ENCODE data around the gene GALNT18.

GALNT18 gene

DNA sequence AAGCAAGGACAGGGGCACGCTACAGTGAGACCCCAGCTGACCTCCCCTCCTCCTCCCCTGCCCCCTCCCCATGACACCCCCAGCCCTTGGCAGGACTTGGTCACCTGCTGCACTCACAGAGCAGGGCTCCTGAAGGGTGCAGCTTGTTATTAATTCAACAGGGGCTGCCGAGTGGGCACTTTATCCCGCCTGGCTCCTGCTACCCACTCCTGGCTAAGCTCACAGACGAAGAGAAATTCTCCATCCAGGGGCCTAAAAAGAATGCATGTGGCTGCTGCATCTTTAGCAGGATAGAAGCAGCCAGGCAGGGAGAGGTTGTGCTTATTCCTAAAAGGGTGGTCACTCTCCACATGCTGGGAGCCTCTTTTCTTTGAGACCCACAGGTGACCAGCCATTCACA is 40.3 kb downstream of the GALNT18 start:
- Histone ChIP-seq H3K9me3 (ENCODE audit: control insufficient read depth in 2 of 2, low read length in 2 of 2) (no peaks in the 10 kb centered on the region), H3K36me3 (ENCODE audit: control insufficient read depth in 2 of 2, insufficient read depth in 2 of 2, low read length in 2 of 2) (no peaks in the 10 kb centered on the region), H3K4me3 (ENCODE audit: low read length in 2 of 2) (no peak overlapping the region), H3K27ac (ENCODE audit: low read depth in 2 of 2, low read length in 2 of 2) (no peak overlapping the region), H3K9ac (ENCODE audit: low read depth in 1 of 2, low read length in 2 of 2) (no peak overlapping the region), H3K27me3 (ENCODE audit: control insufficient read depth in 2 of 2, insufficient read depth in 2 of 2, low read length in 2 of 2) (no peaks in the 10 kb centered on the region), H3K4me1 (ENCODE audit: control insufficient read depth in 2 of 2, insufficient read depth in 2 of 2, low read length in 2 of 2) (no peaks in the 10 kb centered on the region)

DNA sequence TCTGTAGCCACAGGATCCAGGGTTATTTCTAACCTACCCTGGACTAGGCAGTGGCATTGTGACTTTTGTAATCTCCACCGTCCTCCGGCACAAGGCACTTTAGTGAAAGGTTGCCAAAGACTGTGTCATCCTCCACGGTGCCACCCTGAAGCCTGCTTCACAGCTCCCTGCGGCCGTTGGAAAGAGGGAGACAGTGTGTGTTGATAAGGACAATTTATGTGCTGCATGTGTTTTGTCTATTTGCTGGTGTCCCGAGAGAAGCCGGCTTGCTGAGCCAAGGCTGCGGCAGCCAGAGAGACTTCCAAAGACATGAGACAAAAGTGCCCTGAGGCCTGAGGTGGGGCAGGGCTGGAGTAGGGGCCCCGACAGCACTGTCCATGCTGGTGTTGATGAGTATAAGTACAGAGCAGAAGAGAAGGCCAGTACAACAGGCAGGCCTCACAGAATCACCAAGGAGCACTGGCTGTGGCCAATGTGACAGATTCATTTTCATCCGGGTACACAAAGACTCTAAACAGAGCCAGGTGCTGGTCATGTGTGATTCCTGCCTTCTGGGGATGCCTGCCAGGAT is 40.9 kb downstream of the GALNT18 start:
- Histone ChIP-seq H3K4me3 (ENCODE audit: low read length in 2 of 2) (no peak overlapping the region), H3K9ac (ENCODE audit: low read depth in 1 of 2, low read length in 2 of 2) (no peak overlapping the region), H3K27me3 (ENCODE audit: control insufficient read depth in 2 of 2, insufficient read depth in 2 of 2, low read length in 2 of 2) (no peaks in the 10 kb centered on the region), H3K27ac (ENCODE audit: low read depth in 2 of 2, low read length in 2 of 2) (no peak overlapping the region), H3K36me3 (ENCODE audit: control insufficient read depth in 2 of 2, insufficient read depth in 2 of 2, low read length in 2 of 2) (no peaks in the 10 kb centered on the region), H3K9me3 (ENCODE audit: control insufficient read depth in 2 of 2, low read length in 2 of 2) (no peaks in the 10 kb centered on the region), H3K4me1 (ENCODE audit: control insufficient read depth in 2 of 2, insufficient read depth in 2 of 2, low read length in 2 of 2) (no peaks in the 10 kb centered on the region)

GRCh38 chr11:11580012-11580411 is 41.8 kb downstream of the GALNT18 start:
- Histone ChIP-seq H3K27ac (ENCODE audit: low read depth in 2 of 2, low read length in 2 of 2) (no peak overlapping the region), H3K4me3 (ENCODE audit: low read length in 2 of 2) (no peak overlapping the region), H3K27me3 (ENCODE audit: control insufficient read depth in 2 of 2, insufficient read depth in 2 of 2, low read length in 2 of 2) (no peaks in the 10 kb centered on the region), H3K4me1 (ENCODE audit: control insufficient read depth in 2 of 2, insufficient read depth in 2 of 2, low read length in 2 of 2) (no peaks in the 10 kb centered on the region), H3K9me3 (ENCODE audit: control insufficient read depth in 2 of 2, low read length in 2 of 2) (no peaks in the 10 kb centered on the region), H3K36me3 (ENCODE audit: control insufficient read depth in 2 of 2, insufficient read depth in 2 of 2, low read length in 2 of 2) (no peaks in the 10 kb centered on the region), H3K9ac (ENCODE audit: low read depth in 1 of 2, low read length in 2 of 2) (no peak overlapping the region)

GRCh38 chr11:11579012-11579988 is 42.5 kb downstream of the GALNT18 start:
- no peak overlapping the region for H3K27ac ChIP-seq (ENCODE audit: low read depth in 2 of 2, low read length in 2 of 2)
- no peaks in the 10 kb centered on the region for H3K9me3 ChIP-seq (ENCODE audit: control insufficient read depth in 2 of 2, low read length in 2 of 2)
- H3K36me3 ChIP-seq (ENCODE audit: control insufficient read depth in 2 of 2, insufficient read depth in 2 of 2, low read length in 2 of 2): no peaks in the 10 kb centered on the region
- no peak overlapping the region for H3K4me3 ChIP-seq (ENCODE audit: low read length in 2 of 2)
- H3K9ac ChIP-seq (ENCODE audit: low read depth in 1 of 2, low read length in 2 of 2): no peak overlapping the region
- H3K4me1 ChIP-seq (ENCODE audit: control insufficient read depth in 2 of 2, insufficient read depth in 2 of 2, low read length in 2 of 2): no peaks in the 10 kb centered on the region
- no peaks in the 10 kb centered on the region for H3K27me3 ChIP-seq (ENCODE audit: control insufficient read depth in 2 of 2, insufficient read depth in 2 of 2, low read length in 2 of 2)

DNA sequence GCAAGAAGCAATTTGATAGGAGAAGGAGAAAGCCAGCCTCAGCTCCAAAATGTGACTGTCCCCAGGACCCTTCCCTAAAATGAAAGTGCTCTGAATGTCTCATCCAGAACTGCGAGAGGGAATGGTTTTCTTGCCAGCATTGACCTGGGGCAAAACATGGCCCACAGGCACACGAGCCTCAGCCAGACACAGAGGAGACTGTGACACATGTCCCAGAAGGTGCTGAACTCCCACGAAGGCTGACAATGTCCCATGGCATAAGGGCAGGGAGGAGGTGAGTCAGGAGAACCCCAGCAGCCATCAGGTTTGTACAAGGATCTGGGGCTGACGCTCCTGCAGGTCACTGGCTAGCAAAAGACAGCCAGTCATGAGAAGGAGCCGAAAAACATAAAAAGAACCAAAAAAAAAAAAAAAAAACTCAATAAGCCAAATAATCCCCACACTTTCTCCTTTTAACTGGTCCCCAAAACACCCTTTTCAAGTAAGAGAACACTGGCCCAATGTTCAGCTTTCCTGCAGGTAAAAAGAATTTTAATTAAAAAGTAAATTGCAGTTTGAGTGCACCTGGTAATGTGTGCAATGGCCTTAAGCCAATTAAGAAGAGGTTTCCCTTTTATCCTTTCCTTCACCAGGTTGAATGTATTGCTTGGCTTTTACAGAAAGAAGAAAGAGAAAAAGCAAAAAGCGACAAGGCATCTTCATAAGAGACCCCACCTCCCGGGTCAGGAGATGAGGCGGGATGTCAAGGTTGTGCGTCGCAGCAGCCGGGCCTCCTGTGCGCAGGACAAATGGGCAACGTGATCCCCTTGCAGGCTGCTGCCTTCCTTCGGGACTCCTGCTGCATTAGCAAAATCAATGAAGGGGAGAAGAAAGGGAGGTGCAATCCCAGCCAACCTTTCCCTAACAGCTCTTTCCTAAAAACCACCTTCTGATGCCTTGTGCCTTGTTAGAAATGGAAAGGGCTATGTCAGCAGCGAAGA is 43.6 kb downstream of the GALNT18 start:
- H3K36me3 ChIP-seq (ENCODE audit: control insufficient read depth in 2 of 2, insufficient read depth in 2 of 2, low read length in 2 of 2): no peaks in the 10 kb centered on the region
- H3K9ac ChIP-seq (ENCODE audit: low read depth in 1 of 2, low read length in 2 of 2): no peak overlapping the region
- no peaks in the 10 kb centered on the region for H3K27me3 ChIP-seq (ENCODE audit: control insufficient read depth in 2 of 2, insufficient read depth in 2 of 2, low read length in 2 of 2)
- no peak overlapping the region for H3K27ac ChIP-seq (ENCODE audit: low read depth in 2 of 2, low read length in 2 of 2)
- no peak overlapping the region for H3K4me3 ChIP-seq (ENCODE audit: low read length in 2 of 2)
- no peaks in the 10 kb centered on the region for H3K4me1 ChIP-seq (ENCODE audit: control insufficient read depth in 2 of 2, insufficient read depth in 2 of 2, low read length in 2 of 2)
- no peaks in the 10 kb centered on the region for H3K9me3 ChIP-seq (ENCODE audit: control insufficient read depth in 2 of 2, low read length in 2 of 2)

GRCh38 chr11:11577251-11577855 is 44.5 kb downstream of the GALNT18 start:
- Histone ChIP-seq H3K36me3 (ENCODE audit: control insufficient read depth in 2 of 2, insufficient read depth in 2 of 2, low read length in 2 of 2) (no peaks in the 10 kb centered on the region), H3K27ac (ENCODE audit: low read depth in 2 of 2, low read length in 2 of 2) (no peak overlapping the region), H3K27me3 (ENCODE audit: control insufficient read depth in 2 of 2, insufficient read depth in 2 of 2, low read length in 2 of 2) (no peaks in the 10 kb centered on the region), H3K4me1 (ENCODE audit: control insufficient read depth in 2 of 2, insufficient read depth in 2 of 2, low read length in 2 of 2) (no peaks in the 10 kb centered on the region), H3K4me3 (ENCODE audit: low read length in 2 of 2) (no peak overlapping the region), H3K9ac (ENCODE audit: low read depth in 1 of 2, low read length in 2 of 2) (no peak overlapping the region), H3K9me3 (ENCODE audit: control insufficient read depth in 2 of 2, low read length in 2 of 2) (no peaks in the 10 kb centered on the region)

DNA sequence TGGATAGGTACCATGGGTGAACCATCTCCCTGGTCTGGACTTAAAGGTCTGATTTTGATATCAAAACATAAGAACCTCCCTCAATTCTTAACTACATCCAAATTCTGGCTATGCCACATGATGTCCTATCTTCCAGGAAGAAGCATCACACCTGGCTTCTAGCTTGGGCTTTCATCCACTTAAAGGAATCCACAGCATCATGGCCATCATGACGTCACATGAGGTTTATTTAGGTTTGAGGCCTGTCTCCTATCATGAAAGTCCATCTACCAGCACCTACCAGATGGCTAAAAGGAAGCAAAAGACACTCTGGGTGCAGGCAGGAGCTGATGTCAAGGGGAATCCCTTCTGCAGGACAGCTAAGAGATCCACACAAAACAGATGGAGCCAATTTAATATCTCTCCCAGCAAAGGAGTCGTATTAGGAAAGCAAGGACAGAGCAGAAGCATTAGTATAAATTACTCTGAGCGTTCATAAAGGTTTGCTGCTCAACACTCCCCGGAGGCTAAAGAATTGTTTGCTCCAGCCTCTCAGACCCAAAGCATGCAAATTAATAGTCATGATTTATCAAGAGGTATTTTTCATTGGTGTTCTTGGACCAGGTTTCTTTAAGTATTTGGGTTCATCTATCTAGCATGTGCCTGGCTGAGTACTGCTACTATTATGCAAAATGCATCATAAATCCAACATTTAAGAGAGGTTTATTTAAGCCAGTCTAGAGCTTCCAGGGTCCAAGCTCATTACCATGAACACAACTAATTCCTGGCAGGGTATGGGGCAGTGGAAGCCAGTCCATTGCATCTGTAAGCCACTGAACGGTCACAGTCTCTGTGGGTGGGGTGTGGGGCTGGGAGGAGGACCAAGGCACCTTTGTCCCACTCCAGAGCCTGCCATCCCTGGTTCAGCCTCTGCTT is 47.2 kb downstream of the GALNT18 start:
- H3K27me3 ChIP-seq (ENCODE audit: control insufficient read depth in 2 of 2, insufficient read depth in 2 of 2, low read length in 2 of 2): no peaks in the 10 kb centered on the region
- H3K4me1 ChIP-seq (ENCODE audit: control insufficient read depth in 2 of 2, insufficient read depth in 2 of 2, low read length in 2 of 2): peaks cover 0 to 3% of the 10 kb centered on the region in 2 donors
- no peaks in the 10 kb centered on the region for H3K9me3 ChIP-seq (ENCODE audit: control insufficient read depth in 2 of 2, low read length in 2 of 2)
- H3K9ac ChIP-seq (ENCODE audit: low read depth in 1 of 2, low read length in 2 of 2): no peak overlapping the region
- no peak overlapping the region for H3K27ac ChIP-seq (ENCODE audit: low read depth in 2 of 2, low read length in 2 of 2)
- H3K4me3 ChIP-seq (ENCODE audit: low read length in 2 of 2): no peak overlapping the region
- H3K36me3 ChIP-seq (ENCODE audit: control insufficient read depth in 2 of 2, insufficient read depth in 2 of 2, low read length in 2 of 2): no peaks in the 10 kb centered on the region

- H3K4me3 ChIP-seq (ENCODE audit: low read length in 2 of 2): no peak overlapping the region
- H3K4me1 ChIP-seq (ENCODE audit: control insufficient read depth in 2 of 2, insufficient read depth in 2 of 2, low read length in 2 of 2): peaks cover 0 to 3% of the 10 kb centered on the region in 2 donors
- no peak overlapping the region for H3K27ac ChIP-seq (ENCODE audit: low read depth in 2 of 2, low read length in 2 of 2)
Observed at GRCh38 chr11:11572386-11572785, 49.4 kb downstream of the GALNT18 start.

DNA sequence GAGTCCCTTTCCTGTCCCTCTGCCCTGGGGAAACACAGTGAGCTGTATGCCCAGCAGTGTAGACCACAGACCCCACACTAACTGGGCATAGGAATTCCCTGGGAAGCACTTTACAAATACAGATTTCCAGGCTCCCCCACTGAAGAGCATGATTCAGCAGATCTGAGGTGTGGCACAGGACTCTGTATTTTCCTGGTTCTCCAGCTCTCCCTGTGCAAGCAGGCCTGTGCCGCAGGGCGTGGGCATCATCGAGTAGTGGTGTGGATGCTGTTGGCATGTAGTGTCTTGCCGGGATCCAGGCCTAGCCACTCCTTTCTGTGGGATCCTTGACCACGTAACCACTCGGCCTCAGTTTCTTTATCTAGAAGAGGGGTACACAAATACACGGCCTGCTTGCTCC is 49.9 kb downstream of the GALNT18 start:
- Histone ChIP-seq H3K4me1 (ENCODE audit: control insufficient read depth in 2 of 2, insufficient read depth in 2 of 2, low read length in 2 of 2) (peaks cover 0 to 3% of the 10 kb centered on the region in 2 donors), H3K36me3 (ENCODE audit: control insufficient read depth in 2 of 2, insufficient read depth in 2 of 2, low read length in 2 of 2) (no peaks in the 10 kb centered on the region), H3K9ac (ENCODE audit: low read depth in 1 of 2, low read length in 2 of 2) (no peak overlapping the region), H3K4me3 (ENCODE audit: low read length in 2 of 2) (no peak overlapping the region), H3K27me3 (ENCODE audit: control insufficient read depth in 2 of 2, insufficient read depth in 2 of 2, low read length in 2 of 2) (no peaks in the 10 kb centered on the region), H3K9me3 (ENCODE audit: control insufficient read depth in 2 of 2, low read length in 2 of 2) (no peaks in the 10 kb centered on the region), H3K27ac (ENCODE audit: low read depth in 2 of 2, low read length in 2 of 2) (no peak overlapping the region)

More at GRCh38 chr11:11572386-11572785, 49.4 kb downstream of the GALNT18 start:
- H3K36me3 ChIP-seq (ENCODE audit: control insufficient read depth in 2 of 2, insufficient read depth in 2 of 2, low read length in 2 of 2): no peaks in the 10 kb centered on the region
- H3K9ac ChIP-seq (ENCODE audit: low read depth in 1 of 2, low read length in 2 of 2): no peak overlapping the region
- no peaks in the 10 kb centered on the region for H3K27me3 ChIP-seq (ENCODE audit: control insufficient read depth in 2 of 2, insufficient read depth in 2 of 2, low read length in 2 of 2)
- H3K9me3 ChIP-seq (ENCODE audit: control insufficient read depth in 2 of 2, low read length in 2 of 2): no peaks in the 10 kb centered on the region

All from mucosa of rectum (tissue), 2 donors.